OCI-LY1 (cell line): ENCODE results near the gene KRTAP10-5.

ENCODE experiments used
- H2AFZ ChIP-seq: fragments of 200-600 bp; sonication (generic), shearing (Covaris generic); 2 replicates; pipeline ENCODE4 v1.6.0; 2014; ENCODE audit warnings: antibody characterized with exemption, mild to moderate bottlenecking, low read length
- H3F3A ChIP-seq: fragments of 200-600 bp; sonication (generic), shearing (Covaris generic); 2 replicates; pipeline ENCODE4 v1.6.0; 2014; ENCODE audit warnings: mild to moderate bottlenecking, antibody characterized with exemption, low read length, moderate library complexity; ENCODE audit not compliant: insufficient read depth
- H3K27ac ChIP-seq: fragments of 200-600 bp; sonication (generic); 2 replicates; pipeline ENCODE4 v1.5.1; 2014; ENCODE audit warnings: low read length, mixed run types, mild to moderate bottlenecking, low read depth; ENCODE audit not compliant: poor library complexity, severe bottlenecking
- H3K27me3 ChIP-seq: fragments of 200-600 bp; sonication (generic); 2 replicates; pipeline ENCODE4 v1.6.0; 2014; ENCODE audit warnings: antibody characterized with exemption, mild to moderate bottlenecking, low read length, moderate library complexity; ENCODE audit not compliant: insufficient read depth
- H3K36me3 ChIP-seq: fragments of 200-600 bp; sonication (generic); 2 replicates; pipeline ENCODE4 v1.6.1; 2014; ENCODE audit warnings: mild to moderate bottlenecking, antibody characterized with exemption, low read length, moderate library complexity, mixed read lengths; ENCODE audit not compliant: insufficient read depth
- H3K4me1 ChIP-seq: fragments of 200-600 bp; sonication (generic); 2 replicates; pipeline ENCODE4 v1.5.1; 2014; ENCODE audit warnings: mild to moderate bottlenecking, low read length, moderate library complexity; ENCODE audit not compliant: insufficient read depth, severe bottlenecking
- H3K4me2 ChIP-seq: fragments of 200-600 bp; sonication (generic), shearing (Covaris generic); 2 replicates; pipeline ENCODE4 v1.6.1; 2014; ENCODE audit warnings: low read length
- H3K4me3 ChIP-seq: fragments of 200-600 bp; sonication (generic); 2 replicates; pipeline ENCODE4 v1.5.1; 2014; ENCODE audit warnings: low read length, low read depth, mild to moderate bottlenecking, mixed read lengths; ENCODE audit not compliant: poor library complexity, severe bottlenecking
- H3K79me2 ChIP-seq: fragments of 200-600 bp; shearing (Covaris generic); 2 replicates; pipeline ENCODE4 v1.6.1; 2016; ENCODE audit warnings: mixed run types, low read length, mixed read lengths; ENCODE audit not compliant: insufficient read depth
- H3K9ac ChIP-seq: fragments of 200-600 bp; sonication (generic), shearing (Covaris generic); 2 replicates; pipeline ENCODE4 v1.6.1; 2014; ENCODE audit warnings: mild to moderate bottlenecking, low read length, mixed read lengths
- H3K9me2 ChIP-seq: fragments of 200-600 bp; sonication (generic), shearing (Covaris generic); 2 replicates; pipeline ENCODE4 v1.6.1; 2014; ENCODE audit warnings: low read depth, mild to moderate bottlenecking, low read length, mixed read lengths
- H3K9me3 ChIP-seq: fragments of 200-600 bp; shearing (Covaris generic); 2 replicates; pipeline ENCODE4 v1.6.1; 2014; ENCODE audit warnings: low read length, mixed read lengths
- H4K20me1 ChIP-seq: fragments of 200-600 bp; sonication (generic), shearing (Covaris generic); 2 replicates; pipeline ENCODE4 v1.6.0; 2016; ENCODE audit warnings: mild to moderate bottlenecking, low read length; ENCODE audit not compliant: insufficient read depth
- CTCF ChIP-seq: fragments of 200-600 bp; sonication (generic), shearing (Covaris generic); IDR thresholded peaks from 2 replicates; pipeline ENCODE4 v1.5.1; 2017; ENCODE audit warnings: mild to moderate bottlenecking, antibody characterized with exemption, low read length, moderate library complexity, mixed read lengths
- EZH2 ChIP-seq: fragments of 200-600 bp; sonication (generic), shearing (Covaris generic); IDR thresholded peaks from 2 replicates; pipeline ENCODE4 v1.8.0; 2017; ENCODE audit warnings: borderline replicate concordance, mixed run types, mild to moderate bottlenecking, antibody characterized with exemption, low read length, moderate library complexity, mixed read lengths

The KRTAP10-5 gene

GRCh38 chr21:44614161-44614631, 33.8 kb upstream of the KRTAP10-5 start:
- Histone ChIP-seq H3K4me1 (peaks cover 6% of the 10 kb centered on the region), H2AFZ (no peak overlapping the region), H3K79me2 (no peaks in the 10 kb centered on the region), H3K9me3 (0 out of 2 replicates have a peak, but pooled peaks cover 2% of the 10 kb centered on the region), H4K20me1 (no peaks in the 10 kb centered on the region), H3F3A (no peaks in the 10 kb centered on the region), H3K27ac (no peak overlapping the region), H3K4me2 (no peak overlapping the region), H3K36me3 (no peaks in the 10 kb centered on the region), H3K27me3 (no peaks in the 10 kb centered on the region), H3K4me3 (no peak overlapping the region), H3K9me2 (no peaks in the 10 kb centered on the region), H3K9ac (no peak overlapping the region)
- no peak for TF ChIP-seq EZH2
- no peak for TF ChIP-seq CTCF

GRCh38 chr21:44613386-44614155, 33.2 kb upstream of the KRTAP10-5 start:
- Histone ChIP-seq H3K27me3 (no peaks in the 10 kb centered on the region), H3K4me1 (peaks cover under 1% of the 10 kb centered on the region), H3K9me3 (0 out of 2 replicates have a peak, but pooled peaks cover 2% of the 10 kb centered on the region), H3K36me3 (no peaks in the 10 kb centered on the region), H3K9me2 (no peaks in the 10 kb centered on the region), H3K79me2 (no peaks in the 10 kb centered on the region), H3F3A (no peaks in the 10 kb centered on the region), H3K4me2 (no peak overlapping the region), H3K4me3 (no peak overlapping the region), H3K9ac (no peak overlapping the region), H2AFZ (no peak overlapping the region), H3K27ac (no peak overlapping the region), H4K20me1 (no peaks in the 10 kb centered on the region)
- TF ChIP-seq CTCF = no peak
- TF ChIP-seq EZH2 = no peak

- no peak overlapping the region for H2AFZ ChIP-seq
- H3K79me2 ChIP-seq = no peaks in the 10 kb centered on the region
- 0 out of 2 replicates have a peak, but pooled peaks cover 2% of the 10 kb centered on the region for H3K9me3 ChIP-seq
- no peak overlapping the region for H3K4me3 ChIP-seq
- H4K20me1 ChIP-seq = no peaks in the 10 kb centered on the region
- no peak overlapping the region for H3K9ac ChIP-seq
- H3K9me2 ChIP-seq = no peaks in the 10 kb centered on the region
- H3K4me2 ChIP-seq = no peak overlapping the region
- TF ChIP-seq CTCF (no peak), EZH2 (no peak)
- no peaks in the 10 kb centered on the region for H3K4me1 ChIP-seq
- H3K27ac ChIP-seq = no peak overlapping the region
- H3F3A ChIP-seq = no peaks in the 10 kb centered on the region
- no peaks in the 10 kb centered on the region for H3K36me3 ChIP-seq
- no peaks in the 10 kb centered on the region for H3K27me3 ChIP-seq
These were observed 32.3 kb upstream of the KRTAP10-5 start for GRCh38 chr21:44612669-44613229.
